SK-N-MC (cell line): ENCODE measurements around the gene NUP58.

Experiments
- DNase-seq: peaks from one replicate; pipeline ENCODE4 v3.0.0-alpha.2; 2011; ENCODE audit warnings: low read depth, low spot score
- H3K27ac ChIP-seq: fragments of 200-600 bp; sonication (generic); 2 replicates; pipeline ENCODE4 v1.5.1; 2016; ENCODE audit warnings: mixed run types
- H3K36me3 ChIP-seq: fragments of 200-600 bp; sonication (generic); 2 replicates; pipeline ENCODE4 v1.6.1; 2017; ENCODE audit warnings: antibody characterized with exemption, low read length, mixed read lengths; ENCODE audit not compliant: insufficient read depth
- H3K4me3 ChIP-seq: fragments of 200-600 bp; sonication (generic); 2 replicates; pipeline ENCODE4 v1.5.1; 2016
- H3K9ac ChIP-seq: fragments of 200-600 bp; sonication (generic); 2 replicates; pipeline ENCODE4 v1.8.0; 2017; ENCODE audit warnings: mixed run types, mixed read lengths; ENCODE audit not compliant: insufficient read length
- H3K9me3 ChIP-seq: fragments of 200-600 bp; sonication (generic); 2 replicates; pipeline ENCODE4 v1.6.1; 2017; ENCODE audit warnings: low read depth, mild to moderate bottlenecking, antibody characterized with exemption, low read length, moderate library complexity, mixed read lengths
- EZH2 ChIP-seq: fragments of 200-600 bp; sonication (generic); IDR thresholded peaks from one replicate; pipeline ENCODE4 v1.6.1; 2017; ENCODE audit warnings: antibody characterized with exemption
- FOXP2 ChIP-seq: optimal IDR thresholded peaks from 2 replicates; pipeline ENCODE3; 2011; ENCODE audit warnings: mild to moderate bottlenecking, moderate library complexity; ENCODE audit not compliant: insufficient read depth; ENCODE audit errors: extremely low read length, control extremely low read depth
- POLR2AphosphoS5 ChIP-seq: IDR thresholded peaks from 2 replicates; pipeline ENCODE4 v1.6.1; 2012; ENCODE audit warnings: mild to moderate bottlenecking, low read depth, low read length, borderline replicate concordance

NUP58 gene

DNA sequence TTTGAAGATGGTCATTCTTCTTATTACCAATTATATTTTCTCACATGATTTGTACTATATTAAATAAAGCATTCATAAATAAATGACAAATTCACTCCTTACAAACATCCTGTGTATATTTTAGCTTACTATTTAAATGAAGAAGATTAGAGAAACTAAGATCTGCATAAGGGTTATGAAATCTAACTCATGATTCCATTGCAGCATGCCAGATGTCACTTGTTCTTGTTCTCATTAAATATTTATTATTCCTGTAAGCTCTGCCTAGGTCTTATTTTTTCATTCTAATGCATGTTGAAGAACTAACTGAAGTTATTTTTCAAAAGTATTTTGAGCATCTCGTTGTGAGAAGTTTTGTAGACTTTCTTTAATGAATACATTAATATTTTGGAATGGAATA is 18.3 kb downstream of the NUP58 start:
- Histone ChIP-seq H3K4me3 (no peak overlapping the region), H3K9ac (no peak overlapping the region), H3K27ac (peak overlapping the region; percentile 77), H3K9me3 (no peaks in the 10 kb centered on the region), H3K36me3 (peaks cover 93% of the 10 kb centered on the region)
- TF ChIP-seq EZH2 (no peak), POLR2AphosphoS5 (no peak), FOXP2 (no peak)
- DNase-seq, result peak; percentile 44

DNA sequence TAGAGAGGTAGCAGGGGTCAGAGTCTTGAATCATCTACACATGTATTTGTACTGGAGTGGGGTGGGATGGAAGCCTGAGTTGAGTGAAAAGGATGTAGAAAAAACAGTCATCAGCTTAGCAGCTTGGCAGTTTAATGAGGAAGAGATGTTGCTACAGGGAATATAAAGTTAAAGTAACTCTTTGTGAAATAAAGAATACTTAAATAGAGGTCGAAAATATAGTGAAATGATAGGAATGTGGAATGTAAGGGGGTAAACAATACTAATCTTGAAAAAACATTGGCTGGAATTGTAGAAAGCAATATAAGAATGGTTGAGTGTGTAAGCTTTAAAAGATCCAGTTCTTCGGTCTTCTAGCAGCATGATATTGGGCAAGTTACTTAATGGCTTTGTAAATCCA is 22.7 kb downstream of the NUP58 start:
- Histone ChIP-seq H3K9me3 (no peaks in the 10 kb centered on the region), H3K4me3 (no peak overlapping the region), H3K36me3 (peaks cover 96% of the 10 kb centered on the region), H3K27ac (peak overlapping the region; percentile 29; the same call in 1 of the 2 replicates), H3K9ac (no peak overlapping the region)
- no peak for DNase-seq
- TF ChIP-seq POLR2AphosphoS5 (no peak), FOXP2 (no peak), EZH2 (no peak)

DNA sequence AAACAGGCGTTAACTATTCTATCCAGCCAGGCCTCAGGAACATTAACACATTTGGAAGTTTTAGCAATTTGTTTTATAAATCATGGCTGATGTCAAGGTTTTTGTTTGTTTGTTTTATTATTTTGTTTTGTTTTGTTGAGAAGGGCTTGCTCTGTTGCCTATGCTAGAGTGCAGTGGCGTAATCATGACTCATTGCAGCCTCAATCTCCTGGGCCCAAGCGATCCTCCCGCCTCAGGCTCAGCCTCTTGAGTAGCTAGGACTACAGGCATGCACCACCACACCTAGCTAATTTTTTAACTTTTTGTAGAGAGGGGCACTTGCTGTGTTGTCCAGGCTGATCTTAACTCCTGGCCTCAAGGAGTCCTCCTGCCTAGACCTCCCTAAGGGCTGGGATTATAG is 28.3 kb downstream of the NUP58 start:
- no peak for DNase-seq
- Histone ChIP-seq H3K4me3 (no peak overlapping the region), H3K9me3 (no peaks in the 10 kb centered on the region), H3K9ac (no peak overlapping the region), H3K27ac (0 out of 2 replicates have a peak overlapping the region, but pooled peaks have one; percentile 15), H3K36me3 (peaks cover 99% of the 10 kb centered on the region)
- TF ChIP-seq POLR2AphosphoS5 (no peak), EZH2 (no peak), FOXP2 (no peak)

DNA sequence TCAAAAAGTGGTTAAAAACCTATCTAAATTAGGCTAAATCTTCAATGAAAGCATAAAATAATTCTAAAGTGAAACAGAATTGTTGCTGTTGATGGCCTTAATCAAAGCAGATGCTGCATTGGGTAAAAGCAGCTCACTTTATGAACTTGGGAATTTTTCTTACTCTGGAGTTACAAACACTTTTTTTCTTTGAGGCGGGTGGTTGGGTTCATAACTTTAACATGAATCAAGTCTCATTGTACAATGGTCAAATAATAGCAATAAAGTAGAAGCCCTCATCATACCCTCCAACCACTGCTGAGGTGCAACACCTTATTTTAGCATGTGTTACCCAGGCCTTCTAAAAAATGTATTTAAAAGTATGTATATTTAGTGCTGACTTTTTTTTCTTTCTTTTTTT is 29.1 kb downstream of the NUP58 start:
- H3K9me3 ChIP-seq, result no peaks in the 10 kb centered on the region
- no peak for DNase-seq
- H3K36me3 ChIP-seq, result peaks cover 98% of the 10 kb centered on the region
- H3K9ac ChIP-seq, result no peak overlapping the region
- H3K4me3 ChIP-seq, result no peak overlapping the region
- peak overlapping the region; percentile 4; the same call in 1 of the 2 replicates for H3K27ac ChIP-seq
- TF ChIP-seq FOXP2, result no peak
- no peak for TF ChIP-seq EZH2
- TF ChIP-seq POLR2AphosphoS5, result no peak

DNA sequence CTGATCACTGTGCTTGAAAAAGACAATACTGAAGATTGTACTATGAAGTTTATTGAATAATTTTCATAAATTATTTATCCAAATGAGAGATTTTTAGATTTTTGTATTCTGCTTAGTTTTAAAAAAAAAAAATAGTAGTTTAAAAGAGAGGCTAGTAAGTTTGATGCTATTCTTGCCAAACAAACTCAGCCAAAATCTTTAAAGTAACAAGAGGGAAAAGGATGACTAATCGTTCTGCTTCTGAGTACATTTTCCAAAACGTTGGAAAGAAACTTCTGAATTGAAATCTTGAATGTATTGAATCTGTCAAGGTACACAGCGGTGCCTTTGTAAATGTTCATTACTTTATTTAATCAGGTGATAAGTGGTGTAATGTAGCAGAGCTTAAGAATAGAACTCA is 34.4 kb downstream of the NUP58 start:
- Histone ChIP-seq H3K27ac (peak overlapping the region; percentile 12; the same call in 1 of the 2 replicates), H3K9me3 (no peaks in the 10 kb centered on the region), H3K9ac (no peak overlapping the region), H3K4me3 (no peak overlapping the region), H3K36me3 (peaks cover 90% of the 10 kb centered on the region)
- no peak for DNase-seq
- TF ChIP-seq POLR2AphosphoS5 (no peak), EZH2 (no peak), FOXP2 (no peak)

DNA sequence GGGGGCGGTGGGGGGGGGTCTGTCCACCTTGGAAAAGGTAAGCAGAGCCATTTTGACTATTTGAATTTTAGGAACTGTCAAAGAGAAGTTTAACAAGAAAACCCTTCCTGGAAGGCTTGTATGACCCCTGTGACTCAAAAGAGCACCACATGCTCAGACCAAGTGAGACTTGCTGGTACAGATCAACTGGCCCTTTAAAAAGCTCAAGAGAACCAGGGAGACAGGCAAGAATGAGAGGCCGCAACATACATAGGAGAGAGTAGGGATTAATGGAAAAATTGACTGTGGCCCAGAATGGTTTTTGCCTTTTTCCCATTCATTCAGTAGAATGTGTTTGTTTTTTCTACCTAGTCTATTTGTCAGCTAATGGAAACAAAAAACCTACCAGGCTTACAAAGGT is 44.2 kb downstream of the NUP58 start:
- H3K4me3 ChIP-seq, result no peak overlapping the region
- no peak overlapping the region for H3K9ac ChIP-seq
- 0 out of 2 replicates have a peak overlapping the region, but pooled peaks have one; percentile 23 for H3K27ac ChIP-seq
- peaks cover 10% of the 10 kb centered on the region for H3K36me3 ChIP-seq
- TF ChIP-seq FOXP2, result no peak
- 0 out of 2 replicates have a peak, but pooled peaks have one; percentile 5 for TF ChIP-seq POLR2AphosphoS5
- H3K9me3 ChIP-seq, result no peaks in the 10 kb centered on the region
- DNase-seq, result no peak

DNA sequence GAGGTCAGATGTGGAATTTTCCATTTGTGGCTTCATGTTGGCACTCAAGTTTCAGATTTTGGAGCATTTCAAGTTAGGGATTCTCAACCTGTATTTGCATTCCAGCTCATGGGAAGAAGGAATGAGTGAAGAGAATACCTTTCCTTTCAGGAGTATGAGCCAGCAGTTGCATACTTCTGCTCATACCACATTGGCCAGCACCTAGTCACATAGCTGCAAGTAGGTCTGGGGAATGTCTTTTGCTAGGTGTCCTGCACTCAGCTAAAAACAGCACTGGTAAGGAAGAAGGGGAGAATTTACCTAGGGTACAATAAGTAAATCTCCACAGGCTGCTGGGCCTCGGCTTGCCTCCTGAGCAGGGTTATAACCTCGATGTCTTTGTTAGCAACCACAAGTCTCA is 45.7 kb downstream of the NUP58 start:
- no peak for DNase-seq
- Histone ChIP-seq H3K9me3 (no peaks in the 10 kb centered on the region), H3K9ac (no peak overlapping the region), H3K4me3 (no peak overlapping the region), H3K36me3 (peaks cover 3% of the 10 kb centered on the region; the same call in 1 of the 2 replicates), H3K27ac (peak overlapping the region; percentile 42; the same call in 1 of the 2 replicates)
- TF ChIP-seq EZH2 (no peak), FOXP2 (no peak), POLR2AphosphoS5 (no peak)

DNA sequence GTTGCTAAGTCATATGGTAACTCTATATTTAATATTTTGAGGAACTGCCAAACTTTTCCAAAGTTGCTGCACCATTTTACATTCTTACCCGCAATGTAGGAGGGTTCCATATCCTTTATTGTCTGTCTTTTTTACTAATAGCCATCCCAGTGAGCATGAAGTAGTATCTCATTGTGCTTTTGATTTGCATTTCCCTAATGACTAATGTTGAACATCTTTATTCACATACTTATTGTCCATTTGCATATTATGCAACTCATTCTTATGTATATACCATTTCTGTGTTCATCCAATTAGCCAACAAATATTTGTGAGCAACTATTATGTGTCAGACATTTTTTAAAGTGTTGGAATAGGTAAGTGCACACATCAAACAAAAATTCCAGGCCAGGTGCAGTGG is 50.0 kb downstream of the NUP58 start:
- Histone ChIP-seq H3K4me3 (no peak overlapping the region), H3K9me3 (no peaks in the 10 kb centered on the region), H3K27ac (no peak overlapping the region), H3K9ac (no peak overlapping the region), H3K36me3 (no peaks in the 10 kb centered on the region)
- DNase-seq, result no peak
- TF ChIP-seq FOXP2 (no peak), POLR2AphosphoS5 (no peak), EZH2 (no peak)

DNA sequence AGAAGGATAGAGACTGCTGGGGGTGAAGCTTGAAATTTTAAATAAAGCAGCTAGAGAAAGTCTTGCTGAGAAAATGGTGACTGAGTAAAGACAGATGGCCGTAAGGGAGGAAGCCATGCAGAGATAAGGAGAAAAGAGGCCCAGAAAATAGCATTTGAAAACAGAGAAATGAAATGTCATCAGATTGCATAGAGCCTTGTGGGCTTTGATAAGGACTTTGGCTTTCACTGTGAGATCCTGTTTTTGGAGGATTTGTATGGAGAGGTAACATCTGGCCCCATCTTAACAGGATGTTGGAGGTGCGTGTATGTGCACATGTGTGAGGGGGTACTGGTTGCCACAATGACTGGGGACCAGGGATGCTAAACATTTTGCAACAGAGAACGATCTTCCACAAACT is 50.8 kb downstream of the NUP58 start:
- no peak for DNase-seq
- Histone ChIP-seq H3K36me3 (no peaks in the 10 kb centered on the region), H3K4me3 (no peak overlapping the region), H3K9ac (no peak overlapping the region), H3K9me3 (no peaks in the 10 kb centered on the region), H3K27ac (no peak overlapping the region)
- TF ChIP-seq FOXP2 (no peak), POLR2AphosphoS5 (no peak), EZH2 (no peak)
